ENCODE results near the gene CORO1C.

Gene CORO1C

DNA sequence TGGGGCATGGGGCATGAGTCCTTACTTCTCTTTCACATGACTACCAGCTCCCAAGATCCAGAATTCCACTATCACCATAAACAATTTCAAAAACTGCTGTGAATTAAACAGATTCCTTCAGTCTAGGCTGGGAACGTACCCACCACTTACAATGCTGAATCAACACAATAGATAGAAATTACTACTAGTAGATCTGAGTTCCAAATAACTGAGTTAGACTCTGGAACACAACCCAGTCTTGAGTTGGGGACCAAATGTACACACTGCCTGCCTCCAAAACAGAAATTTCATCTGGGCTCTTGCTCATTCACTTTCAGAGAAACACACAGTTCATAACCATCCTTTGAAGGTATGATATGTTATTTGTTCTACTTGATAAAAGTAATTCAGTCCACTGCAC is 8.9 kb downstream of the CORO1C start:
- no peak for DNase-seq (ENCODE audit: low read depth)
- Histone ChIP-seq H3K4me1 (ENCODE audit: control insufficient read depth, insufficient read depth, low read length) (peaks cover 62% of the 10 kb centered on the region), H3K4me3 (ENCODE audit: low read length) (peak overlapping the region; percentile 39), H3K27me3 (replicated peaks; ENCODE audit: control insufficient read depth, insufficient read depth, low read length) (no peaks in the 10 kb centered on the region), H3K9me3 (ENCODE audit: control insufficient read depth, low read length) (no peaks in the 10 kb centered on the region), H3K9ac (ENCODE audit: low read length) (peak overlapping the region; percentile 75), H3K36me3 (ENCODE audit: control insufficient read depth, insufficient read depth, low read length, severe bottlenecking) (peaks cover 5% of the 10 kb centered on the region)

DNA sequence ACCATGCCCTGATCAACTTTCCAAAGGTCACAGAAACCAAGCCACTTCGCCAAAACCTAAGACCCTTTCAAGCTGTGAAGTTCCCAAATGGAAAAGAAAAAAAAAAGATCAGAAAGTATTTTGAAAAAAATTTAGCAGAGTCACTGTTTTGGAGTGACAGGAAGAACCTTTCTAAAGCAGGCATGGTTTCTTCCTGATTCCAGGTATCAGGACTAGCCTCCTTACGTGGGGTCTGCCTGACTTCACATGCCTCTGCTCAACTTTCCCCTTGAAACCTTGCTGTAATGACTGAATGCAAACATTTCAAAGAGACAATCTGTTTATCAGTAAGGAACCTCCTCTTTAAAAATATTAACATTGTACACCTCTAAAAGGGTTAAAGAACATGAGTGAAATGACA is 9.5 kb downstream of the CORO1C start:
- H3K9ac ChIP-seq (ENCODE audit: low read length) = peak overlapping the region; percentile 75
- no peak for DNase-seq (ENCODE audit: low read depth)
- peaks cover 12% of the 10 kb centered on the region for H3K36me3 ChIP-seq (ENCODE audit: control insufficient read depth, insufficient read depth, low read length, severe bottlenecking)
- peaks cover 56% of the 10 kb centered on the region for H3K4me1 ChIP-seq (ENCODE audit: control insufficient read depth, insufficient read depth, low read length)
- peak overlapping the region; percentile 39 for H3K4me3 ChIP-seq (ENCODE audit: low read length)
- no peaks in the 10 kb centered on the region for H3K27me3 ChIP-seq (replicated peaks; ENCODE audit: control insufficient read depth, insufficient read depth, low read length)
- no peaks in the 10 kb centered on the region for H3K9me3 ChIP-seq (ENCODE audit: control insufficient read depth, low read length)

DNA sequence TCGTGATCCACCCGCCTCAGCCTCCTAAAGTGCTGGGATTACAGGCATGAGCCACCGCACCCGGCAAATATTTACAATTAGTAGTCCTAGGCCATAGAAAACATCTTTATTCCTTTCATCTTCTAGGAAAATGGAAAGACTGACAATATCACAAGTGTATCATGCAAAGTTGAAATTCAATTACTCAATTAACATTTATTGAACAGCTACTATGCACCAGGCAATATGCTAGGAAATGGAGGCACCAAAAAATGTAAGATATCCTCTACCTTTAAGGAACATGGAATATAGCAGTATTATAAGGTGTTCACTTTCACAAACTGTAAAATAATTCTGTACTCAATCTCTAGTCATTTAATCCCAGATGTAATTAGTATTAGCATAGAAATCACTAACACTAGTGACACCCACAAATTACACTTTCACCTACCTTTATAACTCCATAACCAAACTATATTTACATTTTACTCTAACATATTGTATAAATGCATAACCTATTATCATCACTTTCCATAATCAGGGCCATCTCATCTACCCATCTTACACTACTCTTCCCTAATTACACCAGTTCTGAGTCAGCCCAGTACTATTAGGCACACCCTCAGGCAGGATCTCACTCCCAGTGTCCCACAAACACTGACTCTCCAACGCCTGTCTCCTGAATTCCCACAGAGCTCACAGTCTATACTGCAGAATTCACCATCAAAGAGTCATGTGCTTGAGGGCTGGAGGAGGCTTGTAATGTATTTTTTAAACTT is 10.4 kb downstream of the CORO1C start:
- H3K27me3 ChIP-seq (replicated peaks; ENCODE audit: control insufficient read depth, insufficient read depth, low read length) = no peaks in the 10 kb centered on the region
- peak; percentile 66 for DNase-seq (ENCODE audit: low read depth)
- peak overlapping the region; percentile 75 for H3K9ac ChIP-seq (ENCODE audit: low read length)
- H3K4me1 ChIP-seq (ENCODE audit: control insufficient read depth, insufficient read depth, low read length) = peaks cover 51% of the 10 kb centered on the region
- H3K4me3 ChIP-seq (ENCODE audit: low read length) = peak overlapping the region; percentile 39
- no peaks in the 10 kb centered on the region for H3K9me3 ChIP-seq (ENCODE audit: control insufficient read depth, low read length)
- H3K36me3 ChIP-seq (ENCODE audit: control insufficient read depth, insufficient read depth, low read length, severe bottlenecking) = peaks cover 17% of the 10 kb centered on the region

DNA sequence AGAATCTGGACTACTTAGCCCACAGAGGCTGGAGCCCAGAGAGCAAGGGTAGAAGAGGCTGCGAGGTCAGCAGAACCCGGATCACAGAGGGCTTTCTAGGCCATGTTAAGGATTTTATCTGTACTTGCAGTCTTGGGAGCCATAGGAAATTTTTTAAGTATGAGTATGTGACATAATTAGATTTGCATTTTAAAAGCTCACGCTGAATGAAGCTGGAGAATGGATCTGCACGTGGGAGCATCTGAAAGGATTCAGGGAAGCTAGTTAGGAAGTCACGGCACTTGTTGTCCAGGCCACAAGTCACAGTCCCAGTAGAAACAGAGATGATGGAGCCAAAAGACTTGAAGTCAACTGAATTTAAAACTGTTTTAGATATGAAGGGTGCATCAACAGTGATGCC is 14.1 kb downstream of the CORO1C start:
- peaks cover 14% of the 10 kb centered on the region for H3K36me3 ChIP-seq (ENCODE audit: control insufficient read depth, insufficient read depth, low read length, severe bottlenecking)
- no peak for DNase-seq (ENCODE audit: low read depth)
- no peak overlapping the region for H3K9ac ChIP-seq (ENCODE audit: low read length)
- no peaks in the 10 kb centered on the region for H3K9me3 ChIP-seq (ENCODE audit: control insufficient read depth, low read length)
- peaks cover 34% of the 10 kb centered on the region for H3K4me1 ChIP-seq (ENCODE audit: control insufficient read depth, insufficient read depth, low read length)
- H3K4me3 ChIP-seq (ENCODE audit: low read length) = no peak overlapping the region
- H3K27me3 ChIP-seq (replicated peaks; ENCODE audit: control insufficient read depth, insufficient read depth, low read length) = no peaks in the 10 kb centered on the region

DNA sequence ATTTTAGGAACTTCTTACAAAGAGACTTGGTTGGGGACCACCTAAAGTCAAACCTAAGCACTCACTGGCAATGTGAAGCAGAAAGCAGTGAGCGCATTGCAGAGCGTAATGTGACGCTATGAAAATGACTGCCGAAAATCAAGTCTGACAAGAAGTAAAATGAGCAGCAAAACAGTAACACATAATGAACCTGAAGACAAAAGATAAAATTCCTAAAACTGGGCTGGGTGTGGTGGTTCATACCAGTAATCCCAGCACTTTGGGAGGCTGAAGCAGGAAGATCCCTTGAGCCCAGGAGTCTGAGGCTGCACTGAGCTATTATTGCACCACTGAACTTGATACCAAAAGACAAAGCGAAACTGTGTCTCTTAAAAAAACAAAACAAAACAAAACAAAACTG is 16.5 kb downstream of the CORO1C start:
- H3K9ac ChIP-seq (ENCODE audit: low read length) = no peak overlapping the region
- no peaks in the 10 kb centered on the region for H3K27me3 ChIP-seq (replicated peaks; ENCODE audit: control insufficient read depth, insufficient read depth, low read length)
- H3K9me3 ChIP-seq (ENCODE audit: control insufficient read depth, low read length) = no peaks in the 10 kb centered on the region
- DNase-seq (ENCODE audit: low read depth) = no peak
- H3K4me1 ChIP-seq (ENCODE audit: control insufficient read depth, insufficient read depth, low read length) = peaks cover 25% of the 10 kb centered on the region
- H3K36me3 ChIP-seq (ENCODE audit: control insufficient read depth, insufficient read depth, low read length, severe bottlenecking) = peaks cover 14% of the 10 kb centered on the region
- no peak overlapping the region for H3K4me3 ChIP-seq (ENCODE audit: low read length)

DNA sequence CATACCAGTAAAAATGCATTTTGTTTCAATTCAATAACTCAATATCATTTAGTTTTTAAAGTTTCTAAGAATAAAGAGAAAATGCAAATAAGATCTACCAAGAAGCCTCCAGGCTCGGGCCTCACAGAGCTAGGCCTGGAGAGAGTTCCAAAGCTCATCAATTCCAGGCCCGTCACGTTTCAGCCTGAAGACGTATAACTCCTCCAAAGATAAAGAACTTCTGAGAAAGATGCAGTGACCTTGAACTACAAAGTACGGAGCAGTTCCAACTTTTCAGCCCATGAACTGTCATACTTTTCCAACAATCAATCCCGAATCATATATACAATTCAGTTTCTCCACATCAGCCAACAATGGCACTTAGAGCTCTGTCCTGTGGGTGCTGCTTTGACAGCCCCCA is 17.8 kb downstream of the CORO1C start:
- Histone ChIP-seq H3K9me3 (ENCODE audit: control insufficient read depth, low read length) (no peaks in the 10 kb centered on the region), H3K36me3 (ENCODE audit: control insufficient read depth, insufficient read depth, low read length, severe bottlenecking) (peaks cover 14% of the 10 kb centered on the region), H3K4me1 (ENCODE audit: control insufficient read depth, insufficient read depth, low read length) (peaks cover 33% of the 10 kb centered on the region), H3K27me3 (replicated peaks; ENCODE audit: control insufficient read depth, insufficient read depth, low read length) (no peaks in the 10 kb centered on the region), H3K4me3 (ENCODE audit: low read length) (no peak overlapping the region), H3K9ac (ENCODE audit: low read length) (peak overlapping the region; percentile 2)
- DNase-seq (ENCODE audit: low read depth) = no peak

DNA sequence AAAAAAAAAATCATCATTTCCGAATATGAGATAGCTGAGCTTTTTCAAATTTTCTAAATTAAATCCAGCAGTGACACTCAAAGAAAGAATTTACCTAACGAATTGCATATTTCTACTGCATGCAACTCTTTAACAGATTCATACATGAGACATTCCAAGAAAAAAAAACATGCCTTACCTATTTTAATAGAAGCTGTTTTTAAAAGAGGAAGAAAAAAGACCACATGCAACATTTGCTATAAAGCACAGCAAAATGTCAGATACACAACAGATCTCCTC is 18.5 kb downstream of the CORO1C start:
- peaks cover 33% of the 10 kb centered on the region for H3K4me1 ChIP-seq (ENCODE audit: control insufficient read depth, insufficient read depth, low read length)
- no peaks in the 10 kb centered on the region for H3K27me3 ChIP-seq (replicated peaks; ENCODE audit: control insufficient read depth, insufficient read depth, low read length)
- H3K36me3 ChIP-seq (ENCODE audit: control insufficient read depth, insufficient read depth, low read length, severe bottlenecking) = peaks cover 14% of the 10 kb centered on the region
- no peaks in the 10 kb centered on the region for H3K9me3 ChIP-seq (ENCODE audit: control insufficient read depth, low read length)
- DNase-seq (ENCODE audit: low read depth) = peak; percentile 39
- H3K4me3 ChIP-seq (ENCODE audit: low read length) = no peak overlapping the region
- peak overlapping the region; percentile 33 for H3K9ac ChIP-seq (ENCODE audit: low read length)

DNA sequence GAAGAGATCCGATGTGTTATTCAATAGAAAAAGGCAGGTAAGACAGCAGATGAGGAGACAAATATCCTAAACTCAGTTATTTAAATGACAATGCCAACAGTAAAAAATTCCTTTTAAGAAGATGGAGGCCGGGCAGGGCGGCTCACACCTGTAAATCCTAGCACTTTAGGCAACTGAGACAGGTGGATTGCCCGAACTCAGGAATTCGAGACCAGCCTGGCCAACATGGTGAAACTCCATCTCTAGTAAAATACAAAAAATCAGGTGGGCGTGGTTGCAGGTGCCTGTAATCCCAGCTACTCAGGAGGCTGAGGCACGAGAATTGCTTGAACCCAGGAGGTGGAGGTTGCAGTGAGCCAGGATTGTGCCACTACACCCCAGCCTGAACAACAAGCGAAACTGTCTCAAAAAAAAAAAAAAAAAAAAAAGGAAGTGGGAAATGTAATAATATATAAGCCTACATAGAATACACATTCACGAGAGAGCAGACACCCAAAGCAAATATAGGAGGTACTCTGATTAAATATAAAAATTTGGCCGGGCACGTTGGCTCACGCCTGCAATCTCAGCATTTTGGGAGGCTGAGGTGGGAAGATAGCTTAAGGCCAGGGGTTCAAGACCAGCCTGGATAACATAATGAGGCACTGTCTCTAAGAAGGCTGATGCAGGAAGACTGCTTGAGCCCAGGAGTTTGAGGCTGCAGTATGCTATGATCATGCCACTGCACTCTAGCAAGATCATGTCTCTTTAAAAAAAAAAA is 19.0 kb downstream of the CORO1C start:
- no peaks in the 10 kb centered on the region for H3K9me3 ChIP-seq (ENCODE audit: control insufficient read depth, low read length)
- H3K4me1 ChIP-seq (ENCODE audit: control insufficient read depth, insufficient read depth, low read length) = peaks cover 33% of the 10 kb centered on the region
- peak overlapping the region; percentile 23 for H3K9ac ChIP-seq (ENCODE audit: low read length)
- H3K36me3 ChIP-seq (ENCODE audit: control insufficient read depth, insufficient read depth, low read length, severe bottlenecking) = peaks cover 11% of the 10 kb centered on the region
- no peak overlapping the region for H3K4me3 ChIP-seq (ENCODE audit: low read length)
- no peak for DNase-seq (ENCODE audit: low read depth)
- no peaks in the 10 kb centered on the region for H3K27me3 ChIP-seq (replicated peaks; ENCODE audit: control insufficient read depth, insufficient read depth, low read length)

DNA sequence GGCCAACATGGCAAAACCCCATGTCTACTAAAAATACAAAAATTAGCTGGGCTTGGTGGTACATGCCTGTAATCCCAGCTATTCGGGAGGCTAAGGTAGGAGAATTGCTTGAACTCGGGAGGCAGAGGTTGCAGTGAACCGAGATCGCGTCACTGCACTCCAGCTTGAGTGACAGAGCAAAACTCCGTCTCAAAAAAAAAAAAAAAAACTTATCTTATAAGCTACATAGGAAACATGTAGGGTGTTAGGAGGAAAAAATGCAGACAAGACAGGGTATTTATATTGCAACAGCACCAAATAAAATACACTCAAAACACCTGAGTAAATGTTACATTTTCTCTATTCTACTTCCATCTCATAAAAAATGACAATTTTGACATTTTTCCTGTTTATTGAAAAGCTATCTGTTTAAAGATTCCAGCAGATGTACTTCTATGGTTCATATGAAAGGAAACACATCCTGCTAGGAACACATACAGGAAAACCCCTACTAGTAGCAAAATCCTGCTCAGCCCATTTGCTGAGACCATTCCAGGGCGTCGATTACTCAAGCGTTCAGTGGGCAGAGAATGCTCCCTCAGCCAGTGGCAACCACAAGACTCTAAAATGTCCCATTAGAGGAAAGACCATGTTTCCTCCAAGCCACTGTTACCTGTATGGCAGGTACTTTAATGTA is 19.7 kb downstream of the CORO1C start:
- Histone ChIP-seq H3K4me1 (ENCODE audit: control insufficient read depth, insufficient read depth, low read length) (peaks cover 33% of the 10 kb centered on the region), H3K27me3 (replicated peaks; ENCODE audit: control insufficient read depth, insufficient read depth, low read length) (no peaks in the 10 kb centered on the region), H3K9me3 (ENCODE audit: control insufficient read depth, low read length) (no peaks in the 10 kb centered on the region), H3K9ac (ENCODE audit: low read length) (no peak overlapping the region), H3K36me3 (ENCODE audit: control insufficient read depth, insufficient read depth, low read length, severe bottlenecking) (peaks cover 4% of the 10 kb centered on the region), H3K4me3 (ENCODE audit: low read length) (no peak overlapping the region)
- DNase-seq (ENCODE audit: low read depth) = no peak

DNA sequence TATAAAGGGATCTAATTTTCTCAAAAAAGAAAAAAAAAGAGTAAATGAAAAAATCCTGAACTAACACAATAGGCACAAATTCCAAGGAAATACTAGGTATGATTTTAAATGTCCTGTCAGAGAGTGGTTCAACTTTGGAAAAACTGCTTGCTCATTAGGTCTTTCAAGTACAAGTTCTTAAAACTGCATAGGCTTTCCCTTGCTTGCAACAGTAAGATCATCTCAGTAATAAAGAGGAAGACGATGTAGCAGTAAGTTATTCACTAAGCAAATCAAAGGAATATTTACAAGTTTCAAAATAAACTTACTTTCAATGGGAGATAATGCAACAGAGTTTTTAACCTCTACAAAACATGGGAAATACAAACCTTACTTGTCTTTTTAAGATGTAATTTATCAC is 21.6 kb downstream of the CORO1C start:
- no peaks in the 10 kb centered on the region for H3K9me3 ChIP-seq (ENCODE audit: control insufficient read depth, low read length)
- peaks cover 7% of the 10 kb centered on the region for H3K36me3 ChIP-seq (ENCODE audit: control insufficient read depth, insufficient read depth, low read length, severe bottlenecking)
- DNase-seq (ENCODE audit: low read depth) = no peak
- peaks cover 33% of the 10 kb centered on the region for H3K4me1 ChIP-seq (ENCODE audit: control insufficient read depth, insufficient read depth, low read length)
- no peaks in the 10 kb centered on the region for H3K27me3 ChIP-seq (replicated peaks; ENCODE audit: control insufficient read depth, insufficient read depth, low read length)
- no peak overlapping the region for H3K9ac ChIP-seq (ENCODE audit: low read length)
- H3K4me3 ChIP-seq (ENCODE audit: low read length) = no peak overlapping the region

DNA sequence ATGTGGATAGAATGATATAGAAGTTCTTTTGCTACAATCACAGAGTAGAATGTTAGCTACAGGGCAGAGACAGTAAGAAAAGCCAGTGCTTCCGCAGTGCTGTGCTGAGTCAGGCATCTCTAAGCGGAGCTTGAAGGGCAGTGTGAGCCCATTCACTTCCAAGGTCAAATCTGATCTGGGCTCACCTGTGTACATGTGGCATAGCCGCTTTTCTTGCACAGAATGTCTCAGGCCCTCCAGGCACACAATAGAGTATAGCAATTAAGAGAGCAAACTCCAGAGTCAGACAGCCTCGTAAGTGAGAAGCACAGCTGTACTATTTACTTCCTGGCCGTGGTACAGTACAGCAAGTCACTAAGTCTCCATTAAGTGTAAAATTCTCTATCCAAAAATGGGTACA is 26.8 kb downstream of the CORO1C start:
- no peak overlapping the region for H3K4me3 ChIP-seq (ENCODE audit: low read length)
- no peaks in the 10 kb centered on the region for H3K27me3 ChIP-seq (replicated peaks; ENCODE audit: control insufficient read depth, insufficient read depth, low read length)
- peaks cover 46% of the 10 kb centered on the region for H3K36me3 ChIP-seq (ENCODE audit: control insufficient read depth, insufficient read depth, low read length, severe bottlenecking)
- H3K9ac ChIP-seq (ENCODE audit: low read length) = no peak overlapping the region
- no peaks in the 10 kb centered on the region for H3K9me3 ChIP-seq (ENCODE audit: control insufficient read depth, low read length)
- peaks cover 41% of the 10 kb centered on the region for H3K4me1 ChIP-seq (ENCODE audit: control insufficient read depth, insufficient read depth, low read length)
- DNase-seq (ENCODE audit: low read depth) = no peak
